Measurements from ENCODE around the gene PHF23. TPM values are rescaled to one million over a fixed set of nuclear protein-coding genes. Genes with fewer than 3 reads are reported as not detected.
A peak's percentile ranks its signal among the peaks of the same experiment; 100 is the strongest.

PHF23 gene
- total and polyA plus RNA-seq, 9 of the 15 experiments (the other 6 are each of a cell fraction or from before 2014, with no cell fraction given), result 7.4 to 87.5 (median 33.7) TPM

DNA sequence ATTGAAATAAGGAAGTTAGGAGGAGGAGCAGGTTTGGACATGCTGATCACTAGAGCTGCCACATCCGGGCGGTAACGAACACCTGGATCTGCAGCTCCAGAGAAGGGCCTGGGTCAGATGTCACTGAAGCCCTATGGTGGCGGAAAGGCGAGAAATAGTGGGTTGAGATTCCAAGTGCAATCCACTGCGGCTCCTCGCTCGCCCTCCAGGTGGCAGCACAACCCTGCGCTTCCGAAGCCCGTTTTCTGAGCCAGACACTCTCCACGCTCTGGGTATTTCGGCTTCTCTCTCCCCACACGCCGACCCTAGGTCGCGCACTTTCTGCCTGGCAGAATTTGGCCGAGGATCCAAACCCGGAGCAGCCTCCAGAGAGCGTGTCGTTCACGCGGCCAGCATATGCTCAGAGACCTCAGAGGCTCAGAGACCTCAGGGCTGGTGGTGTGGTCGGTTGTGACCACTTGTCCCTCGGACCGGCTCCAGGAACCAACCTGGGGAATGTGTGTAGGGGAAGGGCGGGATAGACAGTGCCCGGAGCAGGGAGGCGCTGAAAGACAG is 41.3 kb upstream of the PHF23 start (continued):
- TF ChIP-seq, protein P1, sequence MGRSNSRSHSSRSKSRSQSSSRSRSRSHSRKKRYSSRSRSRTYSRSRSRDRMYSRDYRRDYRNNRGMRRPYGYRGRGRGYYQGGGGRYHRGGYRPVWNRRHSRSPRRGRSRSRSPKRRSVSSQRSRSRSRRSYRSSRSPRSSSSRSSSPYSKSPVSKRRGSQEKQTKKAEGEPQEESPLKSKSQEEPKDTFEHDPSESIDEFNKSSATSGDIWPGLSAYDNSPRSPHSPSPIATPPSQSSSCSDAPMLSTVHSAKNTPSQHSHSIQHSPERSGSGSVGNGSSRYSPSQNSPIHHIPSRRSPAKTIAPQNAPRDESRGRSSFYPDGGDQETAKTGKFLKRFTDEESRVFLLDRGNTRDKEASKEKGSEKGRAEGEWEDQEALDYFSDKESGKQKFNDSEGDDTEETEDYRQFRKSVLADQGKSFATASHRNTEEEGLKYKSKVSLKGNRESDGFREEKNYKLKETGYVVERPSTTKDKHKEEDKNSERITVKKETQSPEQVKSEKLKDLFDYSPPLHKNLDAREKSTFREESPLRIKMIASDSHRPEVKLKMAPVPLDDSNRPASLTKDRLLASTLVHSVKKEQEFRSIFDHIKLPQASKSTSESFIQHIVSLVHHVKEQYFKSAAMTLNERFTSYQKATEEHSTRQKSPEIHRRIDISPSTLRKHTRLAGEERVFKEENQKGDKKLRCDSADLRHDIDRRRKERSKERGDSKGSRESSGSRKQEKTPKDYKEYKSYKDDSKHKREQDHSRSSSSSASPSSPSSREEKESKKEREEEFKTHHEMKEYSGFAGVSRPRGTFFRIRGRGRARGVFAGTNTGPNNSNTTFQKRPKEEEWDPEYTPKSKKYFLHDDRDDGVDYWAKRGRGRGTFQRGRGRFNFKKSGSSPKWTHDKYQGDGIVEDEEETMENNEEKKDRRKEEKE (IDR thresholded peaks at IDR 0.05; ENCODE audit: borderline replicate concordance in 1 of 2, control insufficient read depth in 1 of 2, low read depth in 2 of 2, low read length in 1 of 2), result 0 out of 4 replicates have a peak, but pooled peaks of 1 of the 2 experiments have one; percentile 50
- TF ChIP-seq JUND (IDR thresholded peaks at IDR 0.05; ENCODE audit: borderline replicate concordance, low read depth, low read length) (0 out of 2 replicates have a peak, but pooled peaks have one; percentile 31), JUND (tag; IDR thresholded peaks at IDR 0.05; ENCODE audit: borderline replicate concordance, low read depth, low read length) (no peak; the same call in 2 of the 3 replicates), RBM14 (IDR thresholded peaks at IDR 0.05; ENCODE audit: borderline replicate concordance, insufficient read depth, low read depth, low read length) (no peak), ARID3A (IDR thresholded peaks at IDR 0.05; ENCODE audit: borderline replicate concordance, low read depth, low read length) (no peak), FOXP1 (CRISPR knock-in tag; IDR thresholded peaks at IDR 0.05) (peak; percentile 80), ZNF24 (IDR thresholded peaks at IDR 0.05) (no peak), EP400 (IDR thresholded peaks at IDR 0.05) (peak; percentile 72), CTCFL (IDR thresholded peaks at IDR 0.05; ENCODE audit: borderline replicate concordance, insufficient read depth, low read depth, low read length, poor library complexity, severe bottlenecking) (peak; percentile 52), MTA3 (IDR thresholded peaks at IDR 0.05; ENCODE audit: borderline replicate concordance) (0 out of 2 replicates have a peak, but pooled peaks have one; percentile 46)
- TF ChIP-seq, protein P2, sequence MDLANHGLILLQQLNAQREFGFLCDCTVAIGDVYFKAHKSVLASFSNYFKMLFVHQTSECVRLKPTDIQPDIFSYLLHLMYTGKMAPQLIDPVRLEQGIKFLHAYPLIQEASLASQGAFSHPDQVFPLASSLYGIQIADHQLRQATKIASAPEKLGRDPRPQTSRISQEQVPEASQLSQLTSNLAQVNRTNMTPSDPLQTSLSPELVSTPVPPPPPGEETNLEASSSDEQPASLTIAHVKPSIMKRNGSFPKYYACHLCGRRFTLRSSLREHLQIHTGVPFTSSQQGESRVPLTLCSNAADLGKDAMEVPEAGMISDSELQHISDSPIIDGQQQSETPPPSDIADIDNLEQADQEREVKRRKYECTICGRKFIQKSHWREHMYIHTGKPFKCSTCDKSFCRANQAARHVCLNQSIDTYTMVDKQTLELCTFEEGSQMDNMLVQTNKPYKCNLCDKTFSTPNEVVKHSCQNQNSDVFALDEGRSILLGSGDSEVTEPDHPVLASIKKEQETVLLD (IDR thresholded peaks at IDR 0.05), result 0 out of 2 replicates have a peak, but pooled peaks have one; percentile 48
- TF ChIP-seq, protein P3, sequence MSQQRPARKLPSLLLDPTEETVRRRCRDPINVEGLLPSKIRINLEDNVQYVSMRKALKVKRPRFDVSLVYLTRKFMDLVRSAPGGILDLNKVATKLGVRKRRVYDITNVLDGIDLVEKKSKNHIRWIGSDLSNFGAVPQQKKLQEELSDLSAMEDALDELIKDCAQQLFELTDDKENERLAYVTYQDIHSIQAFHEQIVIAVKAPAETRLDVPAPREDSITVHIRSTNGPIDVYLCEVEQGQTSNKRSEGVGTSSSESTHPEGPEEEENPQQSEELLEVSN (IDR thresholded peaks at IDR 0.05; ENCODE audit: borderline replicate concordance in 1 of 2, extremely low read depth in 1 of 2, insufficient read depth in 1 of 2, insufficient read length in 1 of 2, low read depth in 1 of 2, low read length in 1 of 2, poor library complexity in 1 of 2, severe bottlenecking in 1 of 2), result peak; percentile 44 to 89
- TF ChIP-seq, protein P4, sequence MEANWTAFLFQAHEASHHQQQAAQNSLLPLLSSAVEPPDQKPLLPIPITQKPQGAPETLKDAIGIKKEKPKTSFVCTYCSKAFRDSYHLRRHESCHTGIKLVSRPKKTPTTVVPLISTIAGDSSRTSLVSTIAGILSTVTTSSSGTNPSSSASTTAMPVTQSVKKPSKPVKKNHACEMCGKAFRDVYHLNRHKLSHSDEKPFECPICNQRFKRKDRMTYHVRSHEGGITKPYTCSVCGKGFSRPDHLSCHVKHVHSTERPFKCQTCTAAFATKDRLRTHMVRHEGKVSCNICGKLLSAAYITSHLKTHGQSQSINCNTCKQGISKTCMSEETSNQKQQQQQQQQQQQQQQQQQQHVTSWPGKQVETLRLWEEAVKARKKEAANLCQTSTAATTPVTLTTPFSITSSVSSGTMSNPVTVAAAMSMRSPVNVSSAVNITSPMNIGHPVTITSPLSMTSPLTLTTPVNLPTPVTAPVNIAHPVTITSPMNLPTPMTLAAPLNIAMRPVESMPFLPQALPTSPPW (CRISPR knock-in tag; IDR thresholded peaks at IDR 0.05), result peak; percentile 30; the same call in 1 of the 2 replicates

Data from K562 (cell line).